Upper lobe of left lung (tissue), 4 donors: ENCODE results near the gene BEGAIN.

ENCODE experiments used
- CTCF ChIP-seq, 6 experiments: fragments of 450-650 bp in 4 of 6; fragments of 200-600 bp in 2 of 6; sonication (generic) in 2 of 6; IDR thresholded peaks; one replicate each; pipeline ENCODE4 v1.5.1; 2016 to 2019; ENCODE audit warnings: antibody characterized with exemption in 6 of 6
- EP300 ChIP-seq, 4 donors: sonication (generic); formaldehyde crosslinking; IDR thresholded peaks; one replicate each; pipeline ENCODE4 v1.5.1; 2017; ENCODE audit warnings: antibody characterized with exemption in 4 of 4, control low read depth in 2 of 4
- POLR2A ChIP-seq, 4 donors: fragments of 450-650 bp; IDR thresholded peaks; one replicate each; pipeline ENCODE4 v1.5.1; 2016 to 2017; ENCODE audit warnings: antibody characterized with exemption in 4 of 4, mild to moderate bottlenecking in 2 of 4
- POLR2AphosphoS5 ChIP-seq, 2 donors: sonication (generic); formaldehyde crosslinking; IDR thresholded peaks; one replicate each; pipeline ENCODE4 v1.5.1; 2017; ENCODE audit warnings: antibody characterized with exemption in 2 of 2

GRCh38 chr14:100608586-100609330 lies 21.5 kb upstream of the BEGAIN start:
- TF ChIP-seq CTCF (IDR thresholded peaks at IDR 0.05), result no peak
- TF ChIP-seq EP300 (IDR thresholded peaks at IDR 0.05), result no peak
- TF ChIP-seq POLR2A (IDR thresholded peaks at IDR 0.05), result no peak
- TF ChIP-seq POLR2AphosphoS5 (IDR thresholded peaks at IDR 0.05), result no peak
